ENCODE results near the gene MBD3.

MBD3 gene

GRCh38 chr19:1591421-1592023, 1.1 kb downstream of the MBD3 start:
- peak overlapping the region; percentile 68 for H3K9ac ChIP-seq (ENCODE audit: low read length)
- no peaks in the 10 kb centered on the region for H3K27me3 ChIP-seq (ENCODE audit: control insufficient read depth in 1 of 2, insufficient read depth in 2 of 2, low read length in 2 of 2)
- H3K9me3 ChIP-seq (ENCODE audit: low read length): no peaks in the 10 kb centered on the region
- no peaks in the 10 kb centered on the region for H3K36me3 ChIP-seq (ENCODE audit: insufficient read depth, low read length)
- H3K4me3 ChIP-seq (ENCODE audit: low read depth in 1 of 2, low read length in 2 of 2): peak overlapping the region; percentile 70 to 75
- H3K4me1 ChIP-seq (ENCODE audit: insufficient read depth, low read length): peaks cover 18% of the 10 kb centered on the region
- H3K27ac ChIP-seq (ENCODE audit: low read depth, low read length): peak overlapping the region; percentile 97

- Histone ChIP-seq H3K36me3 (ENCODE audit: insufficient read depth, low read length) (peaks cover 5% of the 10 kb centered on the region), H3K9me3 (ENCODE audit: low read length) (no peaks in the 10 kb centered on the region), H3K27me3 (ENCODE audit: control insufficient read depth in 1 of 2, insufficient read depth in 2 of 2, low read length in 2 of 2) (no peaks in the 10 kb centered on the region), H3K27ac (ENCODE audit: low read depth, low read length) (no peak overlapping the region), H3K9ac (ENCODE audit: low read length) (peak overlapping the region; percentile 68), H3K4me3 (ENCODE audit: low read depth in 1 of 2, low read length in 2 of 2) (peak overlapping the region; percentile 70 to 75), H3K4me1 (ENCODE audit: insufficient read depth, low read length) (peaks cover 18% of the 10 kb centered on the region)
Observed at GRCh38 chr19:1590641-1591397, 1.8 kb downstream of the MBD3 start.

- Histone ChIP-seq H3K27me3 (ENCODE audit: control insufficient read depth in 1 of 2, insufficient read depth in 2 of 2, low read length in 2 of 2) (no peaks in the 10 kb centered on the region), H3K4me3 (ENCODE audit: low read depth in 1 of 2, low read length in 2 of 2) (no peak overlapping the region), H3K9me3 (ENCODE audit: low read length) (no peaks in the 10 kb centered on the region), H3K4me1 (ENCODE audit: insufficient read depth, low read length) (peaks cover 13% of the 10 kb centered on the region), H3K36me3 (ENCODE audit: insufficient read depth, low read length) (peaks cover 14% of the 10 kb centered on the region), H3K27ac (ENCODE audit: low read depth, low read length) (no peak overlapping the region), H3K9ac (ENCODE audit: low read length) (no peak overlapping the region)
Observed at GRCh38 chr19:1587872-1588271, 4.8 kb downstream of the MBD3 start.

- no peak overlapping the region for H3K27ac ChIP-seq (ENCODE audit: low read depth, low read length)
- H3K4me3 ChIP-seq (ENCODE audit: low read depth in 1 of 2, low read length in 2 of 2): no peak overlapping the region
- no peaks in the 10 kb centered on the region for H3K9me3 ChIP-seq (ENCODE audit: low read length)
- no peaks in the 10 kb centered on the region for H3K4me1 ChIP-seq (ENCODE audit: insufficient read depth, low read length)
- H3K9ac ChIP-seq (ENCODE audit: low read length): no peak overlapping the region
- H3K36me3 ChIP-seq (ENCODE audit: insufficient read depth, low read length): peaks cover 37% of the 10 kb centered on the region
- no peaks in the 10 kb centered on the region for H3K27me3 ChIP-seq (ENCODE audit: control insufficient read depth in 1 of 2, insufficient read depth in 2 of 2, low read length in 2 of 2)
Observed at GRCh38 chr19:1585243-1585580, 7.5 kb downstream of the MBD3 start.

GRCh38 chr19:1584500-1585242, 8.0 kb downstream of the MBD3 start:
- Histone ChIP-seq H3K9me3 (ENCODE audit: low read length) (no peaks in the 10 kb centered on the region), H3K9ac (ENCODE audit: low read length) (no peak overlapping the region), H3K27ac (ENCODE audit: low read depth, low read length) (no peak overlapping the region), H3K4me1 (ENCODE audit: insufficient read depth, low read length) (no peaks in the 10 kb centered on the region), H3K4me3 (ENCODE audit: low read depth in 1 of 2, low read length in 2 of 2) (no peak overlapping the region), H3K36me3 (ENCODE audit: insufficient read depth, low read length) (peaks cover 42% of the 10 kb centered on the region), H3K27me3 (ENCODE audit: control insufficient read depth in 1 of 2, insufficient read depth in 2 of 2, low read length in 2 of 2) (no peaks in the 10 kb centered on the region)

- no peak overlapping the region for H3K4me3 ChIP-seq (ENCODE audit: low read depth in 1 of 2, low read length in 2 of 2)
- no peaks in the 10 kb centered on the region for H3K27me3 ChIP-seq (ENCODE audit: control insufficient read depth in 1 of 2, insufficient read depth in 2 of 2, low read length in 2 of 2)
- H3K4me1 ChIP-seq (ENCODE audit: insufficient read depth, low read length): no peaks in the 10 kb centered on the region
- peaks cover 42% of the 10 kb centered on the region for H3K36me3 ChIP-seq (ENCODE audit: insufficient read depth, low read length)
- no peak overlapping the region for H3K9ac ChIP-seq (ENCODE audit: low read length)
- H3K27ac ChIP-seq (ENCODE audit: low read depth, low read length): no peak overlapping the region
- H3K9me3 ChIP-seq (ENCODE audit: low read length): no peaks in the 10 kb centered on the region
Observed at GRCh38 chr19:1582201-1582600, 10.5 kb downstream of the MBD3 start.

GRCh38 chr19:1580957-1581356, 11.7 kb downstream of the MBD3 start:
- H3K9me3 ChIP-seq (ENCODE audit: low read length): no peaks in the 10 kb centered on the region
- H3K36me3 ChIP-seq (ENCODE audit: insufficient read depth, low read length): peaks cover 38% of the 10 kb centered on the region
- H3K9ac ChIP-seq (ENCODE audit: low read length): no peak overlapping the region
- H3K27me3 ChIP-seq (ENCODE audit: control insufficient read depth in 1 of 2, insufficient read depth in 2 of 2, low read length in 2 of 2): no peaks in the 10 kb centered on the region
- no peaks in the 10 kb centered on the region for H3K4me1 ChIP-seq (ENCODE audit: insufficient read depth, low read length)
- no peak overlapping the region for H3K4me3 ChIP-seq (ENCODE audit: low read depth in 1 of 2, low read length in 2 of 2)
- no peak overlapping the region for H3K27ac ChIP-seq (ENCODE audit: low read depth, low read length)

- Histone ChIP-seq H3K9ac (ENCODE audit: low read length) (no peak overlapping the region), H3K27ac (ENCODE audit: low read depth, low read length) (no peak overlapping the region), H3K4me3 (ENCODE audit: low read depth in 1 of 2, low read length in 2 of 2) (no peak overlapping the region), H3K9me3 (ENCODE audit: low read length) (no peaks in the 10 kb centered on the region), H3K36me3 (ENCODE audit: insufficient read depth, low read length) (peaks cover 33% of the 10 kb centered on the region), H3K27me3 (ENCODE audit: control insufficient read depth in 1 of 2, insufficient read depth in 2 of 2, low read length in 2 of 2) (no peaks in the 10 kb centered on the region), H3K4me1 (ENCODE audit: insufficient read depth, low read length) (no peaks in the 10 kb centered on the region)
Observed at GRCh38 chr19:1580382-1580781, 12.3 kb downstream of the MBD3 start.

- peaks cover 31% of the 10 kb centered on the region for H3K36me3 ChIP-seq (ENCODE audit: insufficient read depth, low read length)
- no peaks in the 10 kb centered on the region for H3K9me3 ChIP-seq (ENCODE audit: low read length)
- no peak overlapping the region for H3K4me3 ChIP-seq (ENCODE audit: low read depth in 1 of 2, low read length in 2 of 2)
- H3K4me1 ChIP-seq (ENCODE audit: insufficient read depth, low read length): no peaks in the 10 kb centered on the region
- H3K9ac ChIP-seq (ENCODE audit: low read length): no peak overlapping the region
- H3K27ac ChIP-seq (ENCODE audit: low read depth, low read length): no peak overlapping the region
- H3K27me3 ChIP-seq (ENCODE audit: control insufficient read depth in 1 of 2, insufficient read depth in 2 of 2, low read length in 2 of 2): no peaks in the 10 kb centered on the region
Observed at GRCh38 chr19:1579222-1579621, 13.4 kb downstream of the MBD3 start.

GRCh38 chr19:1577929-1578618, 14.6 kb downstream of the MBD3 start:
- Histone ChIP-seq H3K4me3 (ENCODE audit: low read depth in 1 of 2, low read length in 2 of 2) (no peak overlapping the region), H3K36me3 (ENCODE audit: insufficient read depth, low read length) (peaks cover 27% of the 10 kb centered on the region), H3K9ac (ENCODE audit: low read length) (no peak overlapping the region), H3K27ac (ENCODE audit: low read depth, low read length) (no peak overlapping the region), H3K9me3 (ENCODE audit: low read length) (no peaks in the 10 kb centered on the region), H3K27me3 (ENCODE audit: control insufficient read depth in 1 of 2, insufficient read depth in 2 of 2, low read length in 2 of 2) (no peaks in the 10 kb centered on the region), H3K4me1 (ENCODE audit: insufficient read depth, low read length) (no peaks in the 10 kb centered on the region)
